GM12878 (cell line): ENCODE measurements around the gene UNC50. TPM values are rescaled to one million over a fixed set of nuclear protein-coding genes. Genes with fewer than 3 reads are reported as not detected.

Source experiments
- polyA plus RNA-seq, 11 experiments: library from polyadenylated mRNA; depleted of rRNA in 4 of 11; unstranded in 6 of 11; stranded (reverse) in 5 of 11; fragments of >200 nt; fragmentation: Nextera tagmentation in 4 of 11; fragmentation: Illumina TruSeq in 1 of 11; extraction: Ambion mirVana in 4 of 11; extraction: Trizol in 1 of 11; gene quantifications; 1 replicate in 1 of 11; 2 replicates in 10 of 11; pipeline versions ENCODE4 v1.2.1 to v1.2.3, GENCODE V29; 2011 to 2016; ENCODE audit warnings: inconsistent platforms in 2 of 11, missing spikeins in 2 of 11, low read depth in 1 of 11
- total RNA-seq, 4 experiments: library from RNA; depleted of rRNA in 3 of 4; stranded (reverse); fragments of >200 nt in 3 of 4; fragmentation: Illumina TruSeq in 1 of 4; extraction: Trizol in 1 of 4; gene quantifications; 2 replicates each; pipeline versions ENCODE4 v1.2.1 to v1.2.3, GENCODE V29; 2013 to 2021

The UNC50 gene
- total and polyA plus RNA-seq, 10 of the 15 experiments (the other 5 are each of a cell fraction or from before 2014, with no cell fraction given), result 25.5 to 76.3 (median 37.8) TPM

Other genes with a start within 250 kb of the UNC50 start
- 37.9 and 42.8 TPM in 2 replicates for gene INPP4A, start 163.7 kb upstream of the UNC50 start, total RNA-seq (2014; rRNA removed)
- 24.0 and 24.1 TPM in 2 replicates for gene INPP4A, start 163.7 kb upstream of the UNC50 start, total RNA-seq (2014; rRNA removed; fragmentation: Illumina TruSeq; extraction: Trizol)
- gene INPP4A, start 163.7 kb upstream of the UNC50 start, total RNA-seq (2021), result 54.0 and 62.3 TPM in 2 replicates
- gene INPP4A, start 163.7 kb upstream of the UNC50 start, polyA plus RNA-seq (2011; rRNA removed), result 30.8 and 46.4 TPM in 2 replicates
- 20.4 and 27.4 TPM in 2 replicates for gene INPP4A, start 163.7 kb upstream of the UNC50 start, polyA plus RNA-seq (2014; fragmentation: Illumina TruSeq; extraction: Trizol)
- 1 to 10 TPM; 4.7 to 6.2 TPM for gene INPP4A, start 163.7 kb upstream of the UNC50 start, polyA plus RNA-seq (2014; fragmentation: Nextera tagmentation; extraction: Ambion mirVana)
- gene INPP4A, start 163.7 kb upstream of the UNC50 start, polyA plus RNA-seq (2014; rRNA removed), result 32.7 and 40.3 TPM in 2 replicates
- 10 to 100 TPM; 41.1 to 45.9 TPM for gene INPP4A, start 163.7 kb upstream of the UNC50 start, polyA plus RNA-seq (2016; fragmentation: Nextera tagmentation; extraction: Ambion mirVana)
- 35.5 and 41.7 TPM in 2 replicates for gene COA5, start 77 bp upstream of the UNC50 start, total RNA-seq (2014; rRNA removed)
- 22.9 and 24.0 TPM in 2 replicates for gene COA5, start 77 bp upstream of the UNC50 start, total RNA-seq (2014; rRNA removed; fragmentation: Illumina TruSeq; extraction: Trizol)
- 26.9 and 29.7 TPM in 2 replicates for gene COA5, start 77 bp upstream of the UNC50 start, total RNA-seq (2021)
- gene COA5, start 77 bp upstream of the UNC50 start, polyA plus RNA-seq (2011; rRNA removed), result 49.9 and 90.9 TPM in 2 replicates
- 20.7 and 21.4 TPM in 2 replicates for gene COA5, start 77 bp upstream of the UNC50 start, polyA plus RNA-seq (2014; fragmentation: Illumina TruSeq; extraction: Trizol)
- gene COA5, start 77 bp upstream of the UNC50 start, polyA plus RNA-seq (2014; fragmentation: Nextera tagmentation; extraction: Ambion mirVana), result 10 to 100 TPM; 21.4 to 40.3 TPM
- gene COA5, start 77 bp upstream of the UNC50 start, polyA plus RNA-seq (2014; rRNA removed), result 42.8 and 49.3 TPM in 2 replicates
- gene COA5, start 77 bp upstream of the UNC50 start, polyA plus RNA-seq (2016; fragmentation: Nextera tagmentation; extraction: Ambion mirVana), result 10 to 100 TPM; 58.8 to 63.3 TPM
- gene MGAT4A, start 122.5 kb downstream of the UNC50 start, total RNA-seq (2014; rRNA removed), result 12.8 and 13.2 TPM in 2 replicates
- 16.8 and 18.4 TPM in 2 replicates for gene MGAT4A, start 122.5 kb downstream of the UNC50 start, total RNA-seq (2014; rRNA removed; fragmentation: Illumina TruSeq; extraction: Trizol)
- gene MGAT4A, start 122.5 kb downstream of the UNC50 start, total RNA-seq (2021), result 23.1 and 23.4 TPM in 2 replicates
- gene MGAT4A, start 122.5 kb downstream of the UNC50 start, polyA plus RNA-seq (2011; rRNA removed), result 4.3 and 9.5 TPM in 2 replicates
- gene MGAT4A, start 122.5 kb downstream of the UNC50 start, polyA plus RNA-seq (2014; fragmentation: Illumina TruSeq; extraction: Trizol), result 13.3 and 13.6 TPM in 2 replicates
- 10 to 100 TPM; 10.2 to 11.9 TPM for gene MGAT4A, start 122.5 kb downstream of the UNC50 start, polyA plus RNA-seq (2014; fragmentation: Nextera tagmentation; extraction: Ambion mirVana)
- 8.6 and 13.8 TPM in 2 replicates for gene MGAT4A, start 122.5 kb downstream of the UNC50 start, polyA plus RNA-seq (2014; rRNA removed)
- gene MGAT4A, start 122.5 kb downstream of the UNC50 start, polyA plus RNA-seq (2016; fragmentation: Nextera tagmentation; extraction: Ambion mirVana), result 10 to 100 TPM; 18.4 to 22.7 TPM